ENCODE results near the gene COL18A1. TPM values are rescaled to one million over a fixed set of nuclear protein-coding genes. Genes with fewer than 3 reads are reported as not detected.

Gene COL18A1
- total RNA-seq, 1 experiment from 2014 or later = 353 TPM

- in situ Hi-C loops (cut with HindIII; ENCODE audit: low sequenced_read_pairs) = no loop called here
Observed at GRCh38 chr21:45421071-45421845, 16.3 kb downstream of the COL18A1 start.

GRCh38 chr21:45421846-45422775 is 17.1 kb downstream of the COL18A1 start:
- in situ Hi-C loops (cut with HindIII; ENCODE audit: low sequenced_read_pairs) = no loop called here
- no peak for DNase-seq (ENCODE audit: low spot score)

More at GRCh38 chr21:45421071-45421845, 16.3 kb downstream of the COL18A1 start:
- peak; percentile 79 for DNase-seq (ENCODE audit: low spot score)

- no peak for DNase-seq (ENCODE audit: low spot score)
- in situ Hi-C loops (cut with HindIII; ENCODE audit: low sequenced_read_pairs) = no loop called here
Observed at GRCh38 chr21:45423201-45423955, 18.4 kb downstream of the COL18A1 start.

- in situ Hi-C loops (cut with HindIII; ENCODE audit: low sequenced_read_pairs) = no loop called here
- DNase-seq (ENCODE audit: low spot score) = no peak
Observed at GRCh38 chr21:45423968-45424853, 19.2 kb downstream of the COL18A1 start.

- in situ Hi-C loops (cut with HindIII; ENCODE audit: low sequenced_read_pairs) = no loop called here
- DNase-seq (ENCODE audit: low spot score) = no peak
Observed at GRCh38 chr21:45424854-45425795, 20.2 kb downstream of the COL18A1 start.

GRCh38 chr21:45427331-45428271 is 22.6 kb downstream of the COL18A1 start:
- in situ Hi-C loops (cut with HindIII; ENCODE audit: low sequenced_read_pairs) = no loop called here
- DNase-seq (ENCODE audit: low spot score) = no peak

- no peak for DNase-seq (ENCODE audit: low spot score)
- in situ Hi-C loops (cut with HindIII; ENCODE audit: low sequenced_read_pairs) = no loop called here
Observed at GRCh38 chr21:45428534-45428933, 23.6 kb downstream of the COL18A1 start.

- DNase-seq (ENCODE audit: low spot score) = no peak
- in situ Hi-C loops (cut with HindIII; ENCODE audit: low sequenced_read_pairs) = no loop called here
Observed at GRCh38 chr21:45429221-45430175, 24.5 kb downstream of the COL18A1 start.

- no peak for DNase-seq (ENCODE audit: low spot score)
Observed at GRCh38 chr21:45430521-45431501, 25.8 kb downstream of the COL18A1 start.

GRCh38 chr21:45431781-45432572 is 27.0 kb downstream of the COL18A1 start:
- no peak for DNase-seq (ENCODE audit: low spot score)
- in situ Hi-C loops (cut with HindIII; ENCODE audit: low sequenced_read_pairs) = no loop called here

More at GRCh38 chr21:45430521-45431501, 25.8 kb downstream of the COL18A1 start:
- in situ Hi-C loops (cut with HindIII; ENCODE audit: low sequenced_read_pairs) = no loop called here

- DNase-seq (ENCODE audit: low spot score) = no peak
- in situ Hi-C loops (cut with HindIII; ENCODE audit: low sequenced_read_pairs) = no loop called here
Observed at GRCh38 chr21:45432575-45433255, 27.8 kb downstream of the COL18A1 start.

- in situ Hi-C loops (cut with HindIII; ENCODE audit: low sequenced_read_pairs) = no loop called here
- no peak for DNase-seq (ENCODE audit: low spot score)
Observed at GRCh38 chr21:45433301-45433700, 28.3 kb downstream of the COL18A1 start.
